WTC11 (cell line): ENCODE data around the gene CREG2.

Source experiments
- CREM ChIP-seq: sonication (generic); formaldehyde crosslinking; IDR thresholded peaks from 2 replicates; pipeline ENCODE4 v1.8.1; 2022; ENCODE audit warnings: mild to moderate bottlenecking, missing genetic modification reagents, moderate library complexity
- CTCF ChIP-seq: fragments of 200-600 bp; IDR thresholded peaks from 2 replicates; pipeline ENCODE4 v1.8.0; 2022; ENCODE audit warnings: antibody characterized with exemption
- GRHL2 ChIP-seq: fragments of 250-450 bp; sonication (Bioruptor Pico); IDR thresholded peaks from 2 replicates; pipeline ENCODE4 v1.8.0; 2022; ENCODE audit warnings: mild to moderate bottlenecking, moderate library complexity; ENCODE audit not compliant: insufficient replicate concordance, severe bottlenecking
- MAX ChIP-seq: sonication (generic); formaldehyde crosslinking; IDR thresholded peaks from 2 replicates; pipeline ENCODE4 v1.8.0; 2022; ENCODE audit warnings: mild to moderate bottlenecking, missing genetic modification reagents
- PREB ChIP-seq: sonication (generic); formaldehyde crosslinking; IDR thresholded peaks from 2 replicates; pipeline ENCODE4 v1.8.1; 2022; ENCODE audit warnings: mild to moderate bottlenecking, missing genetic modification reagents, moderate library complexity, borderline replicate concordance
- ZMAT4 ChIP-seq: fragments of 250-450 bp; sonication (Bioruptor Pico); IDR thresholded peaks from 2 replicates; pipeline ENCODE4 v1.9.0; 2021; ENCODE audit warnings: mild to moderate bottlenecking

- TF ChIP-seq CTCF (no peak), CREM (no peak), PREB (CRISPR knock-in tag) (no peak), GRHL2 (CRISPR knock-in tag) (no peak), ZMAT4 (CRISPR knock-in tag) (no peak), MAX (CRISPR knock-in tag) (no peak)
Observed at GRCh38 chr2:101332885-101333766, 54.2 kb downstream of the CREG2 start.
